ENCODE results near the gene DLX6.

- TF ChIP-seq CTCF (IDR thresholded peaks at IDR 0.05), result no peak
- TF ChIP-seq POLR2A (IDR thresholded peaks at IDR 0.05), result no peak
Observed at GRCh38 chr7:96970739-96971138, 34.6 kb upstream of the DLX6 start.
